Measurements from ENCODE around the gene SVIP.

The SVIP gene

DNA sequence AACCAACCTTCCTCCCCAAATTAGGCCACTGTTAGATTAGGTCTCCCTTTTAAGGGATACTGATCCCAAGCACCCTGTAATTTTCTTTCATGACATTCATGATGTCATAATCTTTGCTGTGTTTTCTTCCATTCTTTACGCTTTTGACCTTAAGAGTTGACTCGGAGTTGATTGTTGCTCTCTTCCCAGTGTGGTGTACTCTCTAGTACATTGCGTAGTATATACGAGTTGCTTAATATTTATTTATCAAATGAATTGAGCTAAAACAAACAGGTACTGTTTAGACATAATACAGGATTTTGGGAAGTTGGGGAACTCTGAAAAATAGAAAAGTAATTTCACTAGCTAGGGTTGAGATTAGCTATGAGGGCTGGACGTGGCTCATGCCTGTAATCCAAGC lies 49.8 kb downstream of the SVIP start:
- Mint-ChIP-seq H3K9me3 (no peaks in the 10 kb centered on the region), H3K27ac (no peak overlapping the region), H3K4me1 (peaks cover 3% of the 10 kb centered on the region), H3K36me3 (no peaks in the 10 kb centered on the region), H3K27me3 (no peaks in the 10 kb centered on the region), H3K4me3 (no peak overlapping the region)
- CTCF ChIA-PET: no interaction called here
- no peak for DNase-seq

DNA sequence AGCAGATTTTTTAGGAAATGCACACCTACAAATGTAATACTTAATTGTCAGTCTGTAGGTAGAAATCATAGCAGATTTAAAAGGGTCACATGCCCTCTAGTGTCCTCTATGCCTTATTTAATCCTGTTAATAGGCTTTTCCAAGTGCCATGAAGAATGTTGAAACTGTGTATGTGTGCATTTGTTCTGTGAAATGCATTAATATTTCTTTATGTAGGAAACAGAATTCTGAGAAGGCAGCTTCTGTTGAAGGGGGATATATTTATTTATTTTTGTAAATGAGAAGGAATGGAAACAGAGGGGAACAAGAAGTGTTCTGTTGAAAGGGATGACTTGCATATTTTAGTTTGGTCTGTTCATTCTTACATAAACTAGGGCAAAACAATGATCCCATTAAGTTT lies 51.0 kb downstream of the SVIP start:
- Mint-ChIP-seq H3K27ac (no peak overlapping the region), H3K27me3 (no peaks in the 10 kb centered on the region), H3K9me3 (no peaks in the 10 kb centered on the region), H3K36me3 (no peaks in the 10 kb centered on the region), H3K4me3 (no peak overlapping the region), H3K4me1 (peaks cover 3% of the 10 kb centered on the region)
- no peak for DNase-seq
- CTCF ChIA-PET: interaction anchor here (1.9 kb wide), 1 partner anchor 107 kb away, joined by 8 read pairs; no protein-coding TSS in a partner anchor

DNA sequence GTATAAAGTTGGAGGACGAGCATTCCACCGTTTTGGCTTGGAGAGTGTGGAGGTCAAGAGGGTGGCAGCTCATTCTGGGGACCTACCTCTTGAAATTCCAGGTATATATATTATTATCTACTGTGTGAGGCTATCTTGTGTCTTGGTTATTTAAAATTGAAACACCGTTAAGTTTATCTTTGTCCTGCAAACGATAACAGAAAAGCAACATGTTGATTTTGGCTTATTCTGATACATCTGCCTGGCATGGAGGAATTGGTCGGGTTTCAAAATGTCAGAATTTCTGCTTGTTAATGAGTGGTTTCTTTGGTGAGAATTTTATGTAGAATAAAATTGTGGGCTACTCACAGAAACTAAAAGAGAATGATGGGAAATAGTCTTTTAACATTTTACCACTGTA lies 54.4 kb downstream of the SVIP start:
- no peaks in the 10 kb centered on the region for H3K4me1 Mint-ChIP-seq
- H3K4me3 Mint-ChIP-seq: no peak overlapping the region
- H3K36me3 Mint-ChIP-seq: no peaks in the 10 kb centered on the region
- CTCF ChIA-PET: no interaction called here
- DNase-seq: no peak
- H3K9me3 Mint-ChIP-seq: no peaks in the 10 kb centered on the region
- H3K27ac Mint-ChIP-seq: no peak overlapping the region
- no peaks in the 10 kb centered on the region for H3K27me3 Mint-ChIP-seq

DNA sequence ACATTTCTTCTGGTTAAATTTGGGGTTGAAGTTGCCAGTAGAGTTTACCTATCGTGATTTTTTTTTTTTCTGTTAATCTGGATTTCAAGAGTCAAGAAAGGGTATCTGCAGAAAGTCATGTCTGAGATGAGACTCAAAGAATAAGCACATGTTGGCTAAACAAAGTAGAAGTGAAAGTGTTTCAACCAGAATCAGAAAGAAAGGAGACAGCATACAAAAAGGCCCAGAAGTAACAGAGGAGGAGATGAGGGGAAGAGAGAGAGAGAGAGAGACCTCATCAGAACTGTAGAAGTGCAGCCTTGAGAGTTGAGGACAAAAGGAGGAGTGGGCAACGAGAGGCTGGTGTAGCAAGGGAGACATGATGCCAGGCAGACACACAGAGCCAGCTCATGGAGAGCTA lies 54.9 kb downstream of the SVIP start:
- no peaks in the 10 kb centered on the region for H3K9me3 Mint-ChIP-seq
- DNase-seq: no peak
- H3K27ac Mint-ChIP-seq: no peak overlapping the region
- H3K4me1 Mint-ChIP-seq: no peaks in the 10 kb centered on the region
- no peak overlapping the region for H3K4me3 Mint-ChIP-seq
- H3K27me3 Mint-ChIP-seq: no peaks in the 10 kb centered on the region
- no peaks in the 10 kb centered on the region for H3K36me3 Mint-ChIP-seq
- CTCF ChIA-PET: no interaction called here

DNA sequence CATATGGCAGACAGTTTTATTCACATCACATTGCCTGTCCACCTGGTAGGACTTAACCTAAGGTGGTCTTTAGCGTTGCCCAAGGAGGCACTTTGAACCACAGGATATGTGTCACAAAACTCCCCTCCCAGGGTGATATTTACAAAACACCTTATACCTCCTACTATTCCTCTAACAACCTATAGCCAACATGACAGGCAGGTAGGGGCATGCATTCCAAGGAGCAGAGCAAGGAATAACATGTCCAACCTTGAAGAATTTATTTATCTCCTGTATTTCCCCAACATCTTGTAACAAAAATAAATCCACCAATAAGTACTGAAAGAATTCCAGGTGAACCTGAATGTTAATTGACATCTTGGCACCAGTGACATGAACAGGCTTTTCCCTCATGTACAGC lies 60.5 kb downstream of the SVIP start:
- Mint-ChIP-seq H3K9me3 (no peaks in the 10 kb centered on the region), H3K4me3 (no peak overlapping the region)
- CTCF ChIA-PET: no interaction called here

More for the DNA sequence above, 60.5 kb downstream of the SVIP start:
- no peak for DNase-seq
- Mint-ChIP-seq H3K27me3 (no peaks in the 10 kb centered on the region), H3K4me1 (no peaks in the 10 kb centered on the region), H3K27ac (no peak overlapping the region), H3K36me3 (no peaks in the 10 kb centered on the region)
